Muscle of leg (tissue), 11 donors: Measurements from ENCODE around the gene CYP27C1. TPM values are rescaled to one million over a fixed set of nuclear protein-coding genes. Genes with fewer than 3 reads are reported as not detected.
"Not testable (repeated sequence)": the region's sequence is repeated elsewhere in the genome, so short reads cannot be mapped to it uniquely, and the experiment has no call there.

ENCODE experiments used
- DNase-seq: peaks from one replicate; pipeline ENCODE4 v3.0.0; 2013
- H3K27ac ChIP-seq: one replicate; pipeline ENCODE4 v1.5.1; 2013; ENCODE audit warnings: mild to moderate bottlenecking, low read length, control low read depth
- H3K27me3 ChIP-seq: one replicate; pipeline ENCODE4 v1.6.1; 2013; ENCODE audit warnings: low read length; ENCODE audit not compliant: control insufficient read depth, insufficient read depth
- H3K36me3 ChIP-seq: one replicate; pipeline ENCODE4 v1.6.1; 2013; ENCODE audit warnings: low read length; ENCODE audit not compliant: control insufficient read depth, insufficient read depth
- H3K4me1 ChIP-seq: one replicate; pipeline ENCODE4 v1.6.1; 2013; ENCODE audit warnings: low read length; ENCODE audit not compliant: control insufficient read depth, insufficient read depth
- H3K4me3 ChIP-seq: one replicate; pipeline ENCODE4 v1.5.1; 2013; ENCODE audit warnings: low read length, control low read depth
- H3K9me3 ChIP-seq: replicated peaks from 2 replicates; pipeline ENCODE4 v1.6.1; 2013; ENCODE audit warnings: low read depth, low read length; ENCODE audit not compliant: control insufficient read depth
- WGBS: methylation state at CpG from one replicate; pipeline ENCODE4 v1.1.5; 2013; ENCODE audit warnings: missing lambda C conversion rate; ENCODE audit not compliant: insufficient coverage; 5-methylcytosine and 5-hydroxymethylcytosine counted together
- polyA plus RNA-seq, 8 donors: library from polyadenylated mRNA; unstranded; fragments of 120-200 nt; gene quantifications; one replicate each; pipeline versions ENCODE4 v1.2.1 to v1.2.3, GENCODE V29; 2013; ENCODE audit warnings: inconsistent platforms in 1 of 8, low replicate concordance in 1 of 8; ENCODE audit not compliant: insufficient read length in 8 of 8, insufficient read depth in 1 of 8
- total RNA-seq: library from RNA; stranded (reverse); fragments of 120-200 nt; gene quantifications from one replicate; pipeline ENCODE4 v1.2.4, GENCODE V29; 2013

The CYP27C1 gene
- total and polyA plus RNA-seq, 9 donors = 2.3 to 7.8 (median 5.0) TPM

DNA sequence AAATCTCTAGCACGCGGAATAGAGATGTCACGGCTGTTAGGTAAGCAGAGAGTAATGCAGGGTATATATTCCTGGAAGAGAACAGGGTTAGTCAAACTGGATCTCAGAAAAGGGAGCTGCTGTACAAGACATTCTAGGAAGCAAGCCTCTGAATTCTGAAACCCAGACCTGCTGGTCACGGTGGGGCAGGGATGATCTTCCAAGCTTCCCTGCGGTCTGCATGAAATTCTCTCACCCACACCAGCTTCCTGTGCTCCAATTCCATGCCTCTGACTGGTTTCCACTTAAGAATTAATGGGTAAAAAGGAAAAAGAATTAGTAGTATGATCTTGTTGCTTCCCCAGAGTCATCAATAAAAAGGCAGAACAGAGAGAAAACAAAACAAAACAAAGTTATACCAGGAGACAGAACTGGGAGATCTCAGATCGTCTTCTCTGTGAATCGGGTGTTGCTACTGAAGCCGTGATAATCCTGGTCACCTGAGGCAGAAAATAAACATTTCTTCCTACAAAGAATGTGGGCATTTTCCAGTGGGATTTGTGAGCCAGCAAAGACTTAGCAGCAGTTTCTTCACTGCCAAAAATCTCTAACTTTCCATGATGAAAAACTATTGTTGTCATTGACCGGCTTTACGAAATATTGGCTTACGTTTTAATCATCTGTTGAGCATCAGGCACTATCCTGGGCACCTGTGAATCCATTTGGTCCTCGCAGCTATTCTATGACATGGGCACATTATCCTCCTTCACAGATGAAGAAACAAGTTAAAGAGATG, 5.3 kb upstream of the CYP27C1 start:
- DNase-seq = peak; percentile 12
- Histone ChIP-seq H3K9me3 (peaks cover 7% of the 10 kb centered on the region), H3K27ac (no peak overlapping the region), H3K27me3 (peaks cover 28% of the 10 kb centered on the region), H3K4me1 (peaks cover 8% of the 10 kb centered on the region), H3K4me3 (no peak overlapping the region), H3K36me3 (no peaks in the 10 kb centered on the region)
- WGBS = 65% methylated on average over 5 of the region's 12 CpGs

DNA sequence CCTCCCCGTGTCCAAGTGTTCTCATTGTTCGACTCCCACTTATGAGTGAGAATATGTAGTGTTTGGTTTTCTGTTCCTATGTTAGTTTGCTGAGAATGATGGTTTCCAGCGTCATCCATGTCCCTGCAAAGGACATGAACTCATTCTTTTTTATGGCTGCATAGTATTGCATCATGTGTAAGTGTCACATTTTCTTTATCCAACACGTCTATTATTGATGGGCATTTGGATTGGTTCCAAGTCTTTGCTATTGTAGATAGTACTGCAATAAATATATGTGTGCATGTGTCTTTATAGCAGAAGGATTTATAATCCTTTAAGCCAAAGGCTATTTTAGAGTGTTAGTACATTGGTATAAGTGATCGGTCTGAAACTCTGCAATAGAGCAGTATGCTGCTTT, 4.0 kb upstream of the CYP27C1 start:
- H3K27ac ChIP-seq, H3K9me3 ChIP-seq, H3K36me3 ChIP-seq, H3K4me3 ChIP-seq, DNase-seq: not testable (repeated sequence)
- H3K4me1 ChIP-seq = peaks cover 14% of the 10 kb centered on the region
- WGBS = no CpG with 5 or more reads among the region's 5 CpGs
- peaks cover 37% of the 10 kb centered on the region for H3K27me3 ChIP-seq

DNA sequence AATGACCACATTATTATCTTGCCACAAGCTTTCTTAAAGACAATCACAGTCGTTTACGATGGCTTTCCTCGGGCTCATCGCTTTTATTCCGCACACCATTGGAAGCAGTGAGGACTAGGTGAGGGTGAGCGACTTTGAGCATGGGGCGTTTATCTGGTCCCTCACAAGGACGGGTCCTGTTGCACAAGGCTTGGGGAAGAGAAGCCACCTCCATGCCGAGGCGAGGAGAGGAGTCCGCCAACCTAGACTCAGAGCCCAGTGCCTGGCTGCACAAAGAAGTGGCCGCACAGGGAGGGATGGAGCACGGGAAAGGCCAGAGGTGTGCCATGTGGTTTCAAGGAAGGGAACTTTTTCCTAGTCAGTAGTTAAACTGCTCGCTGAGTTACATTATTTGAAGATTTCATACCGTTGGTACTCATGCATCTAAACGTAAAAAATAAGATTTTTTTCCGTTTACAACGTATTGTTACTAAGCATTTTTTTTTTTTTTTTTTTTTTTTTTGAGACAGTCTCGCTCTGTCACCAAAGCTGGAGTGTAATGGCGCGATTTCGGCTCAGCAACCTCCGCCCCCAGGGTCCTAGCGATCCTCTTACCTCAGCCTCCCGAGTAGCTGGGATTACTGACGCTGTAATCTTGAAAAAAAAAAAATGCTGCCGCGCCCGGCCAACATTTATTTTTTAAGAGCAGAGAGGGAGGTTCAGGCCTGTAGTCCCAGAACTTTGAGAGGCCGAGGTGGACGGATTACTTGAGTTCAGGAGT, 849 bp upstream of the CYP27C1 start:
- Histone ChIP-seq H3K36me3 (no peaks in the 10 kb centered on the region), H3K4me3 (peak overlapping the region; percentile 49), H3K9me3 (peaks cover 3% of the 10 kb centered on the region), H3K27ac (peak overlapping the region; percentile 74), H3K27me3 (peaks cover 44% of the 10 kb centered on the region), H3K4me1 (peaks cover 16% of the 10 kb centered on the region)
- WGBS = 3% methylated on average over 12 of the region's 31 CpGs
- DNase-seq = peak; percentile 42

DNA sequence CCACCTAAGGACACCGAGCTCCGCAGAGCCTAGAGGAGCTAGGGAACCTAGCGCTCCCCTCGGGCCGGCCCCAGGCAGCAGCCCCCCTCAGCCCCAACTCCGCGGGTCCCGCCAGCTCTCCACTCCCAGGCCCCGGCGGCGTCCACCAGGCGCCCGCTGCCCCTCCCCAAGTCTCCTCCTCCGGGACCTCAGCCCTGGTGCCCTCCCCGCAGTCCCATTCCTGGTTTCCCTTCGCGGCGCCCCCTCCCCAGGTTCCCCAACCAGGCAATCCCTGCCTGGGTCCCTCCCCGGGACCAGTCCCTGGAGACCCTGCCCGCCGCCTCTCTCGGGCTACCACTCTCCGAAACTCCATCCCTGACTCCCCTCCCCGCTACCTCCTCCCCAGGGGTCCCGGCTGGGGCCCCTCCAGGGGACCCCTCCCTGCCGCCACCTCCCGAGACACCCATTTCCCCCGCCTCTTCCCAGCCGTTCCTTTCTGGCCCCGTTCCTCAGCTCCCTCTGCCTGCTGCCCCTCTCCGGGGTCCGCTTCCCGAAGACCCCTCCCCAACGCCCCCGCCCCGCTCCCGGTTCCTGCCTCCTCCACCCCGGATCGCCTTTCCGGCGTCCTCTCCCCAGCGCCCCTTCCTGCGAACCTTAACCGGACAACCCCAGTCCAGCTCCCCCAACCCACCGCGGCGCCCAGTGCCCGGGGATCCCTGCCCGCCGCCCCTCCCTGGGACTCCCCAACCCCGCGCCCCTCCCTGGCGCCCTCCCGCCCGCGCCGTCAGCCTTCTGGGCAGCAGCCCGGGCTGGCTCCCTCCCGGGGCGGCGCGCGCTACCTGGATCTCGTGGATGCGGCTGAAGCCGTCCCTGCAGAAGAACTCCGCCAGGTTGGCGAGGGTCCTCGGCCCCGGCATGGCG, 678 bp downstream of the CYP27C1 start:
- peaks cover 38% of the 10 kb centered on the region for H3K27me3 ChIP-seq
- peak; percentile 55 for DNase-seq

DNA sequence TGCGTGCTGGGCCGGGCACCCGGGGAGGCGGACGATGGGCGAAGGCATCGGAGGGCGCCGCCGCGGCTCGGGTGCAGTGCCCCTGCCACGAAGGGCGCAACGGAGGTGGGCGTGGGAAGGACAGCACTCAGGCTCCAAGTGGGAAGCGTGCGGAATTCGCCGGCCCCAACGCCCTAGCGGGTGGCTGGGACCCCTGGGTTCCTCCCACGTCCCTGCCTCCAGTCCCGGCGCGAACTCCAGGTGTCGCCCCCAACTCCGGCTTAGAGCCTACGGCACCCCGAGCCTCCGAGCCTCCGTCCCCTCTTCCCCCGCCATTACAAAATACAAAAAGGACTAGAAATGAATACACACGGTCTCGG, 1.3 kb downstream of the CYP27C1 start:
- Histone ChIP-seq H3K4me1 (peaks cover 16% of the 10 kb centered on the region), H3K9me3 (peaks cover 3% of the 10 kb centered on the region), H3K36me3 (no peaks in the 10 kb centered on the region), H3K27me3 (peaks cover 38% of the 10 kb centered on the region), H3K4me3 (peak overlapping the region; percentile 67), H3K27ac (peak overlapping the region; percentile 69)
- no peak for DNase-seq
- under 1% methylated on average over 35 of the region's 35 CpGs for WGBS

More for the DNA sequence above, 678 bp downstream of the CYP27C1 start:
- Histone ChIP-seq H3K36me3 (no peaks in the 10 kb centered on the region), H3K9me3 (peaks cover 3% of the 10 kb centered on the region), H3K27ac (peak overlapping the region; percentile 69), H3K4me1 (peaks cover 16% of the 10 kb centered on the region), H3K4me3 (peak overlapping the region; percentile 67)
- under 1% methylated on average over 64 of the region's 71 CpGs for WGBS

DNA sequence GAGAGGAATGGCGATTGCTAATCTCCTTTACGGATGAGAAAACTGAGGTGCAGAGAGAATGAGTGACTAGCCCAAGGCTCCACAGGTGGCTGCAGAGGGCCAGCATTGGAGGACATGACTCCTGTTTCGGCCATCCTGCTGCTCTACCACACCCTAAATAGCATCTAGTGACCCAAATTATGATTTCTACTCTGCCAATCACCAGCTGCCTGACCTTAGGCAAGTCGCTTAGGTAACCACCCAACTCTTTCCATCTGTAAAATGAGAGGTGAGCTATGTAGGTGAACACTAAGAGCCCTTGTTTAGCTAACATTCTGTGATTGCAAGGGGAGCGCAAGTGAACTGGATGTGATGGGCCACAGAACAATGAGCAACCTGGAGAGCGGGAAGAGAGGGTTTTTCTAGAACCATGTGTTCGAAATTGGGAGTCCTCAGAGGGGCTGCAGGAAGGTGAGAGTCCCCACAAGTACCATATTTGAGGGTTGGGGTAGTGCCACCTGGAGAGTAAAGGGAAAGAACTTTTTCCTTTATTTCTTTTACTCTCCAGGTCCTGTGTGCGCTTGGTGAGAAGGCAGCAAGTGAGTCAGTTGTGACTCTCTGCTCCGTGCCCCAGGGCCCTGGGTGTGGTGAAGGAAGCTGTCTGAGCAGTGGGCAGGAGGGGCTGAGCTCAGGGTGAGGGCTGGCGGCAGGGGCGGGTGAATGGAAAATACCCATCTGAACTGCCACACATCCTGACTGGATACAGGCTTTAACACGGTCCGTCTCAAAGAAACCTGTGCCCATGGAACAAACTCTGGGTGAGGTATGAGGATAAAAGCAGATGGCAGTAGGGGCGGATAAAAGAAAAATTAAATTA, 2.4 kb downstream of the CYP27C1 start:
- Histone ChIP-seq H3K4me3 (no peak overlapping the region), H3K4me1 (peaks cover 16% of the 10 kb centered on the region), H3K36me3 (no peaks in the 10 kb centered on the region), H3K9me3 (peaks cover 3% of the 10 kb centered on the region), H3K27ac (no peak overlapping the region), H3K27me3 (peaks cover 38% of the 10 kb centered on the region)
- DNase-seq = no peak
- WGBS = 100% methylated on average over 1 of the region's 14 CpGs

DNA sequence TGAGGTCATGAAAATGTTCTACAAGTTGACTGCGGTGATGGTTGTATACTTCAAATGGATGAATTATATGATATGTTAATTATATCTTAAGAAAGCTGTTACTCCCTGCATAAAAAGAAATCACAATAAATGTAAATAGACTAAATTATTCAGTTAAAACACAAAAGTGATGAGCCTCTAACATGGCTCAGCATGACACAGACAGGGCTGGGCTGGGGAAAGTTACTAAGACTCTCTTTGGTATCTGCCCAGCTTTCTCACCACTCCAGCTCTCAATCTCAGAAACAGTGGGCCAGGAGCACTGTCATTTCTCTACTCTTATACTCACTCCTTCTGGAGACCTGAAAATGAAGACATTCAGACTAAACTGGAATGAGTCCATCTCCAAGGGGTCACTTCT, 3.5 kb downstream of the CYP27C1 start:
- no CpG with 5 or more reads among the region's 1 CpG for WGBS
- no peak for DNase-seq
- no peak overlapping the region for H3K4me3 ChIP-seq
- H3K27ac ChIP-seq = no peak overlapping the region
- H3K9me3 ChIP-seq = peaks cover 3% of the 10 kb centered on the region
- H3K36me3 ChIP-seq = no peaks in the 10 kb centered on the region
- peaks cover 16% of the 10 kb centered on the region for H3K4me1 ChIP-seq
- H3K27me3 ChIP-seq = peaks cover 34% of the 10 kb centered on the region

DNA sequence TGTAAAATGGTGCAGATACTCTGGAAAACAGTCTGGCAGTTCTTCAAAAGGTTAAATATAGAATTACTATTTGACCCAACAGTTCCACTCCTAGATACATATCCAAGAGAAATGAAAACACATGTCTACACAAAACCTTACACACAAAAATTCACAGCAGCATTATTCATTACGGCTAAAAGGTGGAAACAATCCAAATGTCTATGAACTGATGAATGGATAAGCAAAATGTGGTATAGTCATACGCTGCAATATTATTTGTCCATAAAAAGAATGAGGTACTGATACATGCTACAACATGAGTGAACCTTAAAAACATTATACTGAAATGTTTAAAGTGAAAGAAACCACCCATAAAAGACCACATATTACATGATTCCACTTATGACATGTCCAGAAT, 4.0 kb downstream of the CYP27C1 start:
- Histone ChIP-seq H3K36me3 (no peaks in the 10 kb centered on the region), H3K9me3 (peaks cover 3% of the 10 kb centered on the region), H3K27me3 (peaks cover 31% of the 10 kb centered on the region), H3K4me1 (peaks cover 16% of the 10 kb centered on the region), H3K4me3 (no peak overlapping the region), H3K27ac (no peak overlapping the region)
- DNase-seq = no peak
- WGBS = no CpG with 5 or more reads among the region's 2 CpGs

DNA sequence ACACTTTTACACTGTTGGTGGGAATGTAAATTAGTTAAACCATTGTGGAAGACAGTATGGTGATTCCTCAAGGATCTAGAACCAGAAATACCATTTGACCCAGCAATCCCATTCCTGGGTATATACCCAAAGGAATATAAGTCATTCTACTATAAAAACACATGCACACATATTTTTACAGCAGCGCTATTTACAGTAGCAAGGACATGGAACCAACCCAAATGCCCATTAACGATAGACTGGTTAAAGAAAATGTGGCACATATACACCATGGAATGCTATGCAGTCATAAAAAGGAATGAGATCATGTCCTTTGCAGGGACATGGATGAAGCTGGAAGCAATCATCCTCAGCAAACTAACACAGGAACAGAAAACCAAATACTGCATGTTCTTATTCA, 5.9 kb downstream of the CYP27C1 start:
- H3K27me3 ChIP-seq = peaks cover 17% of the 10 kb centered on the region
- not testable (repeated sequence) for H3K4me3 ChIP-seq, H3K4me1 ChIP-seq, H3K9me3 ChIP-seq, H3K36me3 ChIP-seq, DNase-seq, H3K27ac ChIP-seq
- WGBS = no CpG with 5 or more reads among the region's 2 CpGs
